Activated CD4-positive, alpha-beta T cell treated with anti-CD3 and anti-CD28 coated beads, Interleukin-2, amount 50 U/mL, for 1 hour (primary cell): ENCODE measurements around the gene MOB2.
"Not testable (repeated sequence)": the region's sequence is repeated elsewhere in the genome, so short reads cannot be mapped to it uniquely, and the experiment has no call there.

Experiments used
- DNase-seq: peaks from one replicate; pipeline ENCODE4 v3.0.0-alpha.2; 2020

The MOB2 gene

DNA sequence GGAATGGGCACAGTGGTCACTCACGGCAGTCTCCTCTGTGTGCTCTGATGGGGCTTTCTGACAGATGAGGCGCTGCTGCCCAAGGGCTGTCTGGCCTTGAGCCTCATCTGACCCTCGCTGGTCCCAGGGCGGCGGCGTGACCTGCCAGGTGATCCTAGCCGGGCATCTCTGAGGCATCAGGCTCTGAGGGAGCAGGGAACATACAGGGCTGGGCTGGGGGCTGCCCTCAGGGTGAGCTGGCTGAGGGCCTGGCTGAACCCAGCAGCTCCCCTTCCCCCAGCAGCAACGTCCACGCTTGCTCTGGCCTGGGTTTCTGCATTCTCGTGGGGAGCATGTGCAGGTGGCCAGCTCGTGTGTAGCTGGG is 47.6 kb downstream of the MOB2 start:
- DNase-seq = no peak

DNA sequence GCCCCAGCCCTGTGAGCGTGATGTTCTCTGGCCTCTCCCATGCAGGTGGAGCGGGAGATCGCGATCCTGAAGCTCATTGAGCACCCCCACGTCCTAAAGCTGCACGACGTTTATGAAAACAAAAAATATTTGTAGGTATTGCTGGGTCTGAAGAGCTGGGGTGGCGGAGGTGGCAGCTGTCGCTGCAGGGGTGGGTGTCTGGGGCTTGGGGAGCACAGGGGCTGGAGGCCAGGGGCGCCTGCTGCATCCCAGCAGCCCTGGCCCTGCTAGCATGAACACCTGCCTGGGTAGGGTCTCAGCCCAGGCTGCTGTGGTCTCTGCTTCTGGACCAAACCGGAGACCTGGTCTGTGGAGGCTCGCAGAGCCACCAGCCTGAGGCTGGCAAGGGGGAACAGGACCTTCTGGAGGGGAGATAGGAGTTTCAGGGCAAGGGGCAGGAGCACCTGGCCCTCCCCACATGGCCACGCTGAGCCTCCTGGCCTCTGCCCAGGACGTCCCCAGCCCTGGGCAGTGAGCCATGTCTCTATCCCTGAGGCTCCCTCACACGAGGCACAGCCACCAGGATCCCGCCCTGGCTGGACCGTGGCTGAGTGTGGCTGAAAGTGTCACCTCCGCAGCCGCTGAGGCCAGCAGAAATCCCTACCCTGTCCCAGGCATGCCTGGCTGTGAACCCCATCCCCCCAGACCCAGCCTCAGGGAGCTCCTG is 48.2 kb downstream of the MOB2 start:
- no peak for DNase-seq

DNA sequence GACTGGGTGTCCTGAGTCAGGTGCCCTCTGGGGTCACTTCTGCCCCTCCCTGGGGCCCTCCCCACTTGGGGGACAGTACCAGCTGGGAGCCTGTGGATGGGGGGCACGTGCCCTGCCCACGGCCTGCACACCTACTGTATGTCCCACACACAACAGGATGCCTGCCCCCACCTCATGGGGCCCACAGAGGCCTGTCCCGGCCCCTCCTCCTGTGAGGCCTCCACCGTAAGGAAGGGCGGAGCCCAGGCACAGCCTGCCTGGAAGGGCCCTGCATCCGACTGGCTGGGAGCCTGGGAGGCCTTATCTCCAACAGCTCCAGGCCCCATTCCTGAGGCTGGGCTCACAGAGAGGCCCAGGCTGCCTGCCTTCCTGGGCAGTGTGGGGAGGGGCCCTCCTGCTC is 49.1 kb downstream of the MOB2 start:
- no peak for DNase-seq

- no peak for DNase-seq
These were observed 50.0 kb downstream of the MOB2 start for GRCh38 chr11:1436468-1437039.

- no peak for DNase-seq
These were observed 50.6 kb downstream of the MOB2 start for GRCh38 chr11:1435820-1436467.

DNA sequence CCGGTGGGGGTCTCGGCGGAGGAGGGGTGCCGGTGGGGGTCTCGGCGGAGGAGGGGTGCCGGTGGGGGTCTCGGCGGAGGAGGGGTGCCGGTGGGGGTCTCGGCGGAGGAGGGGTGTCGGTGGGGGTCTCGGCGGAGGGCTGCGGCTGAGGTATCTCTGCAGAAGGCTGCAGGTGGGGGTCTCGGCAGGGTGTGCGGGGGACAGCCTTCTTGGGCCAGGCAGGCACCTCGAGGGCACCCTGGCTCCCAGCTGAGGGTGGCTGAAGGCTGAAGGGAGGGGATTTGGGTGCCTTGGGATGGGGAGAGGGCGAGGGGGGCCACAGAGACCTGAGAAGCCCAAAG is 51.1 kb downstream of the MOB2 start:
- DNase-seq = not testable (repeated sequence)

GRCh38 chr11:1433977-1434640 is 52.5 kb downstream of the MOB2 start:
- DNase-seq = no peak

GRCh38 chr11:1433568-1433967 is 53.0 kb downstream of the MOB2 start:
- no peak for DNase-seq

DNA sequence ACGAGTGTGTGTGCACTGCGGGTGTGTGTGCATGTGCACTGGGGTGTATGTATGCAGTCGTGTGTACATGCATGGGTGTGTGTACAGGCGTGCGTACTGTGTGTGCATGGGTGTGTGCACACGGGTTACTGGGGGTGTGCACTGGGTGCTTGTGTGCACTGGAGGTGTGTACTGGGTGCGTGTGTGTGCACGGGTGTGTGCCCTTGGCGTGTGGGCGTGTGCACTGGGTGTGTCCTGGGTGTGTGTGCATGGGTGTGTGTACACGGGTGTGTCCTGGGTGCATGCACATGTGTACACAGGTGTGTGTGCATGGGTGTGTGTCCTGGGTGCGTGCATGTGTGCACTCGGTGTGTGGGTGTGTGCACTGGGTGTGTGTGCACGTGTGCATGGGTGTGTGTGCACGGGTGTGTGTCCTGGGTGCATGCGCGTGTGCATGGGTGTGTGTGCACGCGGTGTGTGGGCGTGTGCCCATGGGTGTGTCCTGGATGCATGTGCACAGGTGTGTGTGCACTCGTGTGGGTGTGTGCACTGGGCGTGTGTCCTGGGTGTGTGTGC is 57.7 kb downstream of the MOB2 start:
- DNase-seq = no peak

GRCh38 chr11:1425439-1425838 is 61.1 kb downstream of the MOB2 start:
- no peak for DNase-seq

GRCh38 chr11:1425006-1425405 is 61.6 kb downstream of the MOB2 start:
- no peak for DNase-seq

DNA sequence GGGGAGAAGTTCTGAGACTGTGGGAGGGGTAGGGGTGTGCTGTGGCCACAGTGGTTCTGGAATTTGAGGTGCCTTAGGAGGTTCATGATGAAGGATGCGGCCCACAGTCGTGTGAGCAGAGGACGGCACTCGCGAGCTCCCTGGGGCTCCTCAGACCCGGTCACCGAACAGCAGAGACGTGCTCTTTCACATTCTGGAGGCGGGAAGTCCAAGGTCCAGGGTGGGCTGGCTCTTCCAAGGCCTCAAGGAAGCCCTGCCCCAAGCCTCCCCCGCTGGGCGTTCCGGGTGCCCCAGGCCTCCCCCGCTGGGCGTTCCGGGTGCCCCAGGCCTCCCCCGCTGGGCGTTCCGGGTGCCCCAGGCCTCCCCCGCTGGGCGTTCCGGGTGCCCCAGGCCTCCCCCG is 63.2 kb downstream of the MOB2 start:
- not testable (repeated sequence) for DNase-seq

GRCh38 chr11:1422981-1423380 is 63.6 kb downstream of the MOB2 start:
- no peak for DNase-seq

DNA sequence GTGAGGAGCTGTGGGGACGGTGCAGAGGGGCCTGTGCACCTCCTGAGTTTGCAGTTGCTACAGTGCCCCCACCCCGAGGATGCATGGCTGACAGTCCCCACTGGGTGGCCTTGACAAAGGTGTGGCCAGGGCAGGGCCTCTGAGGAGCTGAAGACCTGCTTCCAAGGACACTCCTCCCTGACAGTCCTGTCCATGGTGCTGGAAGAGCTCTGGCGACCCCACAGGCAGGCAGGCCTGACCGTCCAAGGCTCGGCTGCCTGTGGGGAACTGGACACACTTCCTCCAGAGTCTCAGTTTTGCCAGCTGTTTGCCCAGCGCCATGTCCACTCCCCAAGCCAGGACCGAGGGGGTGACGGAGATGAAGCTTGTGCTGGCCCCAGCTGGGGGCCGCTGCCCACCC is 64.1 kb downstream of the MOB2 start:
- DNase-seq = no peak

- no peak for DNase-seq
These were observed 65.3 kb downstream of the MOB2 start for GRCh38 chr11:1421291-1421690.

DNA sequence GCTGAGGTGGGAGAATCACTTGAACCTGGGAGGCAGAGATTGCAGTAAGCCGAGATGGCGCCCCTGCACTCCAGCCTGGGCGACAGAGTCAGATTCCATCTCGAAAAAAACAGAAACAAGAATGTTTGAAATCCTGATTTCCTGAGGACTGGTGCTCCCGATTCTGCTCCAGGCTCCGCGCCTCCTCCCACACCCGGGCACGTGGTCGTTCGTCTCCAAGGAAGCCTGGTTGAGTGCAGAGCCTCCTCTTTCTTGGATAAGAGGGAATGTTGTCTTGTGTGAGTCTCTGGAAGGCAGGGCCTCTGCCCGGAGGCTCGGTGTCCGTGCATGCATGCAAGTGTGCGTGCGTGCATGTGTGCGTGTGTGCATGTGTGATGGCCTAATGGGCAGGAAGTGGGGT is 66.8 kb downstream of the MOB2 start:
- no peak for DNase-seq
